Daoy (cell line): ENCODE results near the gene SPRYD4. TPM values are rescaled to one million over a fixed set of nuclear protein-coding genes. Genes with fewer than 3 reads are reported as not detected.

Source experiments
- DNase-seq: peaks from one replicate; pipeline ENCODE4 v3.0.0-alpha.2; 2015; ENCODE audit warnings: low read depth
- total RNA-seq: library from RNA; depleted of rRNA; stranded (reverse); fragments of >200 nt; shearing (Covaris generic); gene quantifications from 2 replicates; pipeline ENCODE4 v1.2.3, GENCODE V29; 2014; rRNA removed

SPRYD4 gene
- total RNA-seq, 1 experiment from 2014 or later, result 2.9 TPM

GRCh38 chr12:56521209-56521589, 52.8 kb downstream of the SPRYD4 start:
- no peak for DNase-seq

- peak; percentile 89 for DNase-seq
Observed at GRCh38 chr12:56521590-56522371, 53.4 kb downstream of the SPRYD4 start, which contains the start of gene RBMS2. RBMS2 (plus strand) TSS chr12:56521820; CDS start chr12:56522024, 204 bp downstream.

GRCh38 chr12:56522411-56523193, 54.2 kb downstream of the SPRYD4 start:
- DNase-seq, result peak; percentile 13

- DNase-seq, result no peak
Observed at GRCh38 chr12:56528846-56529245, 60.5 kb downstream of the SPRYD4 start.

Other genes starting within 250 kb of the SPRYD4 start
- gene RNF41, start 246.7 kb upstream of the SPRYD4 start, total RNA-seq, result 48.1 and 52.3 TPM in 2 replicates
- 77.9 and 78.2 TPM in 2 replicates for gene NABP2, start 244.2 kb upstream of the SPRYD4 start, total RNA-seq
- 0.11 TPM in 1 of 2 replicates, not detected in the other for gene SLC39A5, start 238.5 kb upstream of the SPRYD4 start, total RNA-seq
- gene ANKRD52, start 210.2 kb upstream of the SPRYD4 start, total RNA-seq, result 9.1 and 9.5 TPM in 2 replicates
- 13.4 and 23.1 TPM in 2 replicates for gene COQ10A, start 201.6 kb upstream of the SPRYD4 start, total RNA-seq
- gene CS, start 168.2 kb upstream of the SPRYD4 start, total RNA-seq, result 95.8 and 112 TPM in 2 replicates
- 136 and 177 TPM in 2 replicates for gene CNPY2, start 152.6 kb upstream of the SPRYD4 start, total RNA-seq
- gene PAN2, start 134.6 kb upstream of the SPRYD4 start, total RNA-seq, result 18.3 and 19.9 TPM in 2 replicates
- 1.1 TPM in 1 of 2 replicates, not detected in the other for gene IL23A, start 129.7 kb upstream of the SPRYD4 start, total RNA-seq
- gene STAT2, start 108.5 kb upstream of the SPRYD4 start, total RNA-seq, result 41.4 and 47.1 TPM in 2 replicates
- 0.40 TPM in 1 of 2 replicates, not detected in the other for gene APOF, start 105.7 kb upstream of the SPRYD4 start, total RNA-seq
- 10.4 and 14.1 TPM in 2 replicates for gene TIMELESS, start 19.2 kb upstream of the SPRYD4 start, total RNA-seq
- not detected in 2 replicates for gene MIP, start 13.9 kb upstream of the SPRYD4 start, total RNA-seq
- gene GLS2, start 19.6 kb downstream of the SPRYD4 start, total RNA-seq, result 5.4 TPM in 1 of 2 replicates, not detected in the other
- 7.8 and 24.9 TPM in 2 replicates for gene RBMS2, start 53.2 kb downstream of the SPRYD4 start, total RNA-seq
- gene BAZ2A, start 161.7 kb downstream of the SPRYD4 start, total RNA-seq, result 14.3 and 19.7 TPM in 2 replicates
- gene ATP5F1B, start 177.4 kb downstream of the SPRYD4 start, total RNA-seq, result 764 and 817 TPM in 2 replicates
- gene PTGES3, start 219.7 kb downstream of the SPRYD4 start, total RNA-seq, result 147 TPM in 2 replicates